ENCODE measurements around the gene EFCC1.

The EFCC1 gene

DNA sequence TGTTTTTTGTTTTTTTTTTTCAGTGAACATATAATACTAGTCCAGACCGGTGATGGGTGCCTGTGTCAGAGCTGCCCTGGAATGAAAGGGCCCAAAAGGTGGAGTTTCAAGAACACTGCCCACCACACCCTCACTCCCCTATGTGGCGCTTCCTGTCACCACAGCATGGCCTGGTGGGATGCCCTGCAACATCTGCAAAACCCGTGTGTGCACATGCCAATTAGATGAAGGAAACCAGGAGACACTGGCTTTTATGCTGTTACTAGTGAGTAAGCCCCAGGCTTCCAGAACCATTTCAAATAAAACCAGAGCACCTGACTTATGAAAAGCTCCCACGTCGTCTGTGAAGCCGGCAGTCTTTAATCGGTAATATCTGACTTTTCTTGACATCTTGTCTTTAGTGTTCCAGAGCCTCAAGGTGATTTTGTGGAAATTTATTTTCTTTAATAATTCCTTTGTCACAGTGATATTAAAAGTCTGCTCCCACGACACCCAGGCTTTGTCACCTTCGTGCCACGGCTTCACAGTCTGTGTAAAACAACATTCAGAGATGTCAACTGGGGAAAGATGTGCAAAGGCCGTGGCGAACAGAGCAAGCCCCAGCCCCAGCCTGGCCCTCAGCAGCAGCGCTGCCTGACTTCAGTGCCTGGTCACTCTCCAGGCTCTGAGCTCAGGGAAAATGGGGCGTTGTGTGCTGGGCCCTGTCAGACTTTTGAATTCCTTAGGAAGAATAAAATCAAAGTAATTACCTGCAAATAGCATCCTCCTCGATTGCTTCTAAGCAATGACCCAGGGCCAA lies 13.6 kb upstream of the EFCC1 start:
- intact Hi-C loops (cut with micrococcal nuclease), result no loop called here
- H3K27me3 Mint-ChIP-seq, result no peaks in the 10 kb centered on the region
- no peaks in the 10 kb centered on the region for H3K36me3 Mint-ChIP-seq (ENCODE audit: low read depth)
- H3K4me3 Mint-ChIP-seq, result no peak overlapping the region
- H3K27ac Mint-ChIP-seq, result no peak overlapping the region
- peaks cover 7% of the 10 kb centered on the region for H3K4me1 Mint-ChIP-seq (ENCODE audit: low read depth)
- H3K9me3 Mint-ChIP-seq, result no peaks in the 10 kb centered on the region

DNA sequence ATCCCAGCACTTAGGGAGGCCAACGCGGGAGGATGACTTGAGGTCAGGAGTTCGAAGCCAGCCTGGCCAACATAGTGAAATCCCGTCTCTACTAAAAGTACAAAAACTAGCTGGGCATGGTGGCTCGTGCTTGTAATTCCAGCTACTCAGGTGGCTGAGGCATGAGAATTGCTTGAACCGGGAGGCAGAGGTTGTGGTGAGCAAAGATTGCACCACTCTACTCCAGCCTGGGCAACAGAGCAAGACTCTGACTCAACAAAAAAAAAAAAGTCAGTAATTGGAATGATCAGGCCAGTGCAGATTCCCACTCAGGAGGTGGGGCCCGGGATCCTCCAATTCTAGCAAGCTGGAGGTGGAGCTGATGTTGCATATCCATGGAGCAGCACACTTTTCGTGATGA lies 12.8 kb upstream of the EFCC1 start:
- Mint-ChIP-seq H3K9me3 (no peaks in the 10 kb centered on the region), H3K4me1 (ENCODE audit: low read depth) (peaks cover 8% of the 10 kb centered on the region), H3K27me3 (peaks cover 5% of the 10 kb centered on the region), H3K4me3 (no peak overlapping the region), H3K27ac (no peak overlapping the region), H3K36me3 (ENCODE audit: low read depth) (no peaks in the 10 kb centered on the region)
- intact Hi-C loops (cut with micrococcal nuclease), result no loop called here

DNA sequence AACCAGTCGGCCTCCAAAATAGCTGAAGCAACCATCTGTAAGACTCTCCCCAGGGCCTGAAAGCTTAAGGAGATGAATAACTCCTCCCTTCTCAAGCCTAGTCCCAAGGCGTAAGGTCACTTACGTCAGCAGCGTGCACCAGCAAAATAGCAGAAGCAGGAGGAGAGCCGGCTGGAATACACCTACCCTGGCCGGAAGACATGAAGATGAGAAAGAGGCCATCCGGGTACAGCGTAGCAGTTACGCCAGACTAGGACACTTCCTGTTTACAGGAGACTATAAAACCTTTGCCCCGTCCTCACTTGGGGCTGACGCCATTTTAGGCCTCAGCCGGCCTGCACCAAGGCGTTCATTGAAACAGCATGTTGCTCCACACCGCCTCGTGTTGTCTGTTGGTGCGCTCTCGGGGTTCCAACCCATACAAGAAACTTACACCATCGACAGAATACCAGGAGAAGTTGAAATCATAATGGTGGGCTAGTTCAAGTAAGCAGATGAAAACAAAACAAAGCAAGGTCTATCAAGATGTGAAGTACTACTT lies 9.7 kb upstream of the EFCC1 start:
- Mint-ChIP-seq H3K27ac (peak overlapping the region; percentile 66), H3K4me1 (ENCODE audit: low read depth) (peaks cover 36% of the 10 kb centered on the region), H3K27me3 (peaks cover 15% of the 10 kb centered on the region), H3K9me3 (no peaks in the 10 kb centered on the region), H3K36me3 (ENCODE audit: low read depth) (no peaks in the 10 kb centered on the region), H3K4me3 (no peak overlapping the region)
- intact Hi-C loops (cut with micrococcal nuclease), result no loop called here

- H3K9me3 Mint-ChIP-seq, result no peaks in the 10 kb centered on the region
- intact Hi-C loops (cut with micrococcal nuclease), result no loop called here
- H3K27ac Mint-ChIP-seq, result peak overlapping the region; percentile 62
- H3K27me3 Mint-ChIP-seq, result peaks cover 17% of the 10 kb centered on the region
- H3K4me3 Mint-ChIP-seq, result peak overlapping the region; percentile 66
- H3K36me3 Mint-ChIP-seq (ENCODE audit: low read depth), result no peaks in the 10 kb centered on the region
- peaks cover 41% of the 10 kb centered on the region for H3K4me1 Mint-ChIP-seq (ENCODE audit: low read depth)
These were observed 8.1 kb upstream of the EFCC1 start for GRCh38 chr3:128992926-128993460.

GRCh38 chr3:128993461-128994172 lies 7.5 kb upstream of the EFCC1 start, which contains the start of gene CFAP92:
Gene CFAP92 (minus strand): TSS chr3:128994076. CDS start chr3:128993304, 772 bp downstream.
- Mint-ChIP-seq H3K36me3 (ENCODE audit: low read depth) (no peaks in the 10 kb centered on the region), H3K27me3 (peaks cover 21% of the 10 kb centered on the region), H3K9me3 (no peaks in the 10 kb centered on the region), H3K4me1 (ENCODE audit: low read depth) (peaks cover 41% of the 10 kb centered on the region), H3K27ac (peak within 1 kb of the TSS; percentile 62), H3K4me3 (peak within 1 kb of the TSS; percentile 66)
- intact Hi-C loops (cut with micrococcal nuclease), result no loop called here

GRCh38 chr3:128994173-128994512 lies 7.0 kb upstream of the EFCC1 start:
- Mint-ChIP-seq H3K27ac (no peak overlapping the region), H3K27me3 (peaks cover 26% of the 10 kb centered on the region), H3K4me3 (peak overlapping the region; percentile 41), H3K9me3 (no peaks in the 10 kb centered on the region), H3K4me1 (ENCODE audit: low read depth) (peaks cover 41% of the 10 kb centered on the region), H3K36me3 (ENCODE audit: low read depth) (no peaks in the 10 kb centered on the region)
- intact Hi-C loops (cut with micrococcal nuclease), result no loop called here

GRCh38 chr3:128994581-128995546 lies 6.2 kb upstream of the EFCC1 start:
- Mint-ChIP-seq H3K27ac (no peak overlapping the region), H3K4me1 (ENCODE audit: low read depth) (peaks cover 41% of the 10 kb centered on the region), H3K36me3 (ENCODE audit: low read depth) (no peaks in the 10 kb centered on the region), H3K9me3 (no peaks in the 10 kb centered on the region), H3K4me3 (peak overlapping the region; percentile 41), H3K27me3 (peaks cover 32% of the 10 kb centered on the region)
- intact Hi-C loops (cut with micrococcal nuclease), result no loop called here

DNA sequence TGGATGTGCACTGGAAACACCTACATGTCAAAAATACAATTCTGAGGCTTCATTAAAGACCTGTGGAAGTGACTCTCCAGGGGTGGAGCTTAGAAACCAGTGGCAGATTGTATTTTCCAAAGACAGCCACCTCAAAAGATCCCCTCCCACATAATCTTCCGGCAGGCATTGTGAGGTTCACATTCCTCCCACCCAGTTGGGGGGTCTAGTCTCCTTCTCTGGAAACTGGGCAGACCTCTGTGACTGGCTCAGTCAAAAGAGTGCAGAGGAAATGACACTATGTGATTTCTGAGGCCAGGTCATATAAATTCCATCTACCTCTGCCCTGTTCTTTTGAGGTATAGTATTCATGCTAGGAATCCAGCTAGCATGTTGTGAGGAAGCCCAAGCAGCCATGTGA lies 5.4 kb upstream of the EFCC1 start:
- peaks cover 39% of the 10 kb centered on the region for H3K27me3 Mint-ChIP-seq
- H3K4me1 Mint-ChIP-seq (ENCODE audit: low read depth), result peaks cover 43% of the 10 kb centered on the region
- H3K9me3 Mint-ChIP-seq, result no peaks in the 10 kb centered on the region
- intact Hi-C loops (cut with micrococcal nuclease), result no loop called here
- H3K36me3 Mint-ChIP-seq (ENCODE audit: low read depth), result no peaks in the 10 kb centered on the region
- H3K27ac Mint-ChIP-seq, result no peak overlapping the region
- no peak overlapping the region for H3K4me3 Mint-ChIP-seq

DNA sequence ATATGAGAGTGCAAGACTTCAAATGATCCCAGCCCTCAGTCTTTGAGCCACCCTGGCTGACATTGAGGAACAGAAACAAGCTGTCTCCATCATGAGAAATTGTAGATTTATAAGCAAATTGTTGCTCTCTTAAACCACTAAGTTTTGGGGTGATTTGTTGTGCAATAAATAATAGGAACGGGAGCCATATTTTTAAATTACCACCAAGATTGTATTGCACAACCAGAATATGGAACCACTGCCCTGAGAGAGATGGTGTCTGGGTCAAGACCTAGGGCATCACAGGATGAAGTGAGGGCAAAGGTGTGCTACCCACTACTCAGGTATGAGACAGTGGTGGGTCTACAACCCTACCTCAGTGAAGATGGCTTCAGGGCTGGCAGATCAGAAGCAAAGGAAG lies 4.9 kb upstream of the EFCC1 start:
- Mint-ChIP-seq H3K9me3 (no peaks in the 10 kb centered on the region), H3K4me1 (ENCODE audit: low read depth) (peaks cover 47% of the 10 kb centered on the region), H3K27ac (no peak overlapping the region), H3K36me3 (ENCODE audit: low read depth) (no peaks in the 10 kb centered on the region), H3K27me3 (peaks cover 44% of the 10 kb centered on the region), H3K4me3 (no peak overlapping the region)
- intact Hi-C loops (cut with micrococcal nuclease), result no loop called here

DNA sequence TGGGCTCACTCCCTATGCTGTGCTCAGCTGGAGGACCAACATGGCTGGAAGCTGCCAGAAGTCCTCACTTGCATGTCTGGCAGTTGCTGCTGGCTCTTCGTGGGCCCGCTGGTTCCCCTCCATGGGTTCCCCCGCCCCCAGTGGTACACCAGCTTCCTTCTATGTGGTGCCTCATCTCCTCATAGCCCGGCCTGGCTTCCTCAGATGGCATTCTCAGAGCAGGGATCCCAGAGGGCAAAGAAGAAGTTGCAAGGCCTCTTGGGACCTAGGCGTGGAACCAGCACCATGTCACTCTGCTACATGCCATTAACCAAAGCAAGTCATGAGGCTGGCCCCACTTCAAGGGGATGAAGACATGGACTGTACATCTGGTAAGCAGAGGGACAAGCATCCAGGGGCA lies 4.4 kb upstream of the EFCC1 start:
- intact Hi-C loops (cut with micrococcal nuclease), result no loop called here
- Mint-ChIP-seq H3K36me3 (ENCODE audit: low read depth) (no peaks in the 10 kb centered on the region), H3K27me3 (peaks cover 49% of the 10 kb centered on the region), H3K4me1 (ENCODE audit: low read depth) (peaks cover 42% of the 10 kb centered on the region), H3K4me3 (no peak overlapping the region), H3K27ac (no peak overlapping the region), H3K9me3 (no peaks in the 10 kb centered on the region)

DNA sequence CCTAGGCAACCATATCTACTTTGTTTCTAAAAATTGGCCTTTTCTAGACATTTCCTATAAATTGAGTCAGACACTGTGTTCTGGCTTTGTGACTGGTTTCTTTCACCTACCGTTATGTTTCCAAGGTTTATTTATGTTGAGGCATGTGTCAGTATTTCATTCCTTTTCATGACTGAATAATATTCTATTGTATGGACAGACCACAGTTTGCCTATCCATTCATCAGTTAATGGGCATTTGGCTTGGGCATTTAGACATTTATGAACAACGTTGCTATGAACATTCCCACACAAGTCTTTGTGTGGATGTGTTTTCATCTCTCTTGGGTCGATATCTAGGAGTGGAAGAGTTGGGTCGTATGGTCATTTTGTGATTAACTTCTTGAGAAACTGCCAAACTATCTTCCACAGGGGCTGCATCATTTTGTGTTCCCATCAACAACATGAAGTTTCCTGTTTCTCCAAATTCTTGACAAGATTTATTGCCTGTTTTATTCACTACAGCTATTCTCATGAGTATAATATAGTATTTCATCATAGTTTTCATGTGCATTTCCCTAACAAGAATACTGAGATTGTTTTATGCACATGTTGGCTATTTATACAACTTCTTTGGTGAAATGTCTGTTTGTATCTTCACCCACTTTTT lies 3.5 kb upstream of the EFCC1 start:
- H3K36me3 Mint-ChIP-seq (ENCODE audit: low read depth), result no peaks in the 10 kb centered on the region
- H3K4me3 Mint-ChIP-seq, result no peak overlapping the region
- intact Hi-C loops (cut with micrococcal nuclease), result no loop called here
- H3K9me3 Mint-ChIP-seq, result no peaks in the 10 kb centered on the region
- H3K4me1 Mint-ChIP-seq (ENCODE audit: low read depth), result peaks cover 48% of the 10 kb centered on the region
- H3K27me3 Mint-ChIP-seq, result peaks cover 58% of the 10 kb centered on the region
- H3K27ac Mint-ChIP-seq, result no peak overlapping the region

GRCh38 chr3:128998561-128998960 lies 2.5 kb upstream of the EFCC1 start:
- H3K4me1 Mint-ChIP-seq (ENCODE audit: low read depth), result peaks cover 51% of the 10 kb centered on the region
- no peak overlapping the region for H3K4me3 Mint-ChIP-seq

DNA sequence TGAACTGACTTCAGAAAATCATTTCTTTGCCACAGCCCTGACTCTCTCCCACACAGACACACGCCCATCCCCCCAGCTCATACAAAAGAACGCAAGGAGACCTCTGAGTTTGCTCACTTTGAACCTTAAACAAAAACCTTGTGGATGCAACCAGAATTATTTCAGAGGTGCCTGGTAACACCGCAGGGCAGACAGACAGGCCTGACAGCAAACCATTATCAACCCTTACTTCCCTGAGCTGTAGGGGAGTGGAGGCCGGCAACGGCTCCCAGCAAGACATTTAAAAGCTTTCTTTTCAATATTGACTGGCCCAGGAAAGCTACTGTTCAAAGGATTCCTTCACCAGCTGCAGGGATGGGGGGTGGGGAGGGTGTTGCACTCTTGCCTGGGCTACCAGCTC lies 2.0 kb upstream of the EFCC1 start:
- intact Hi-C loops (cut with micrococcal nuclease), result no loop called here
- Mint-ChIP-seq H3K9me3 (no peaks in the 10 kb centered on the region), H3K4me1 (ENCODE audit: low read depth) (peaks cover 48% of the 10 kb centered on the region), H3K4me3 (no peak overlapping the region), H3K27ac (no peak overlapping the region), H3K27me3 (peaks cover 62% of the 10 kb centered on the region), H3K36me3 (ENCODE audit: low read depth) (no peaks in the 10 kb centered on the region)

More at GRCh38 chr3:128998561-128998960, 2.5 kb upstream of the EFCC1 start:
- Mint-ChIP-seq H3K36me3 (ENCODE audit: low read depth) (no peaks in the 10 kb centered on the region), H3K27ac (no peak overlapping the region), H3K27me3 (peaks cover 60% of the 10 kb centered on the region), H3K9me3 (no peaks in the 10 kb centered on the region)
- intact Hi-C loops (cut with micrococcal nuclease), result no loop called here
